NCI-H146 (cell line): ENCODE results near the gene KCTD12.
A peak's percentile ranks its signal among the peaks of the same experiment; 100 is the strongest.

ENCODE experiments used
- DNase-seq: peaks from one replicate; lab custom pipeline; 2025; lab: John Stamatoyannopoulos, UW

The KCTD12 gene

DNA sequence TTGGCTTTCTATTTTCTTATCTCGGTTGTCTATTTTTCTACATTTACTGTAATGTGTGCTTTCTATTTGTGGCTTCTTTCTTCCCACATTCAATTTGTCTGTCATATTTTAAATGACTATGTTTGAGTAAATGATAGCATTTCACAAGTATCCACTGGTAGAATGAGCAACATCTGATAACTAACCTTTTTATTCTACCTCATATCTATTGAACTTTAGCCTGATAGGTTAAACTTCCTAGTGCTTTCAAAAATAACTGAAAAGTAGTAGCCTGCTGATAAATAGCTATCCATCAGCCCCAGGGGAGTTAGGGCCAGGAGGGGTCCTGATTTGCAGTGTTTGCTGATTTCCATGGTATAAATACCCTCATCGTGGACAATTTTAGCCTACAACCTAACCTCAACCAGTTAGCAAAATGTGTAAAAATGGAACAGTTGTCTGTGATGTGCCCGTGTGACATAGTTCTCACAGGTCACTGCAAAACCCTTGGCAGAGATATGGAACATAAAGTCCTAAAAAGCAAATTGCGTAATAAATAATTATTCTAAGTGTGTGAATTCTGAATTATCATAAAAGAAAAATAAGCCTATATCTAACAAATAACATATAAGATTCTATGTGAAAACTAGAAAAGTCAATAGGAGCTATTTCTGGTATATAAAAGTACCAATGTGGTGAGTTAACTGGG is 32.1 kb downstream of the KCTD12 start:
- no peak for DNase-seq

GRCh38 chr13:76853481-76853880 is 32.7 kb downstream of the KCTD12 start:
- DNase-seq = no peak

DNA sequence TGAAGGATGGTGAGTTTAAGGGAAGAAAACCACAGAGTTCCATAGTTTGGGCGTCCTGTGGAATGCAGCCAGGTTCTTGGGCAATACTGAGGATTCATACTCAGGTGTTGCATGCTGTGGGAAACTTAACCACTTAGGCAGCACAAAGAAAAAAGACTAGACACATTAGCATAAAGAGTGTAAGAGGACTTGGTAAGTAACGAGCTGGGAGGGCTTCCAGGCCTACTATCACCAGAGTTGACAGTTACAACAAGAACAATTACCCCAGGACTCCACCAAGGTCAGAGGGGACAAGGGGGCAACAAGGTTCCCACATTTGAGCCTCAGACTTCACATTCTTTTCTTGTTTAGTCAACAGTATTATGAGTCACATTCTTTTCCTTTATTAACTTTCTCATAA is 33.2 kb downstream of the KCTD12 start:
- no peak for DNase-seq

DNA sequence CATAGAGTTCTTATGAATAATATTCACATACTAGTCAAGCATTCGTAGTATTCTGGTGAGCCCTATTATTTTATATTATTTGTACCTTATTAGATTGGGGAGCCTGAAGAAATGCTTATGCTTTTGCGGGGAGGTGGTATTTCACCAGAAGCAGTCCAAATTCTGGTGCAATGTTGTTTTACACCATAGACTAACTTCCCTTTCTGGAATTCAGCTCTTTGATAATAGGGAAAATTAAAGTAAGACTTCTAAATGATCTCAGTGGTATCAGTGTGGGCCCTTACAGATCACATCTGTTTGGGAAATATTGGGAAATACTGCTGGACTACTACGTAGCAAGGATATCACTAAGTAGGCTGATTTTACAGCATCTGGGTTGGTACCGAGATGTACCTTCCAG is 34.2 kb downstream of the KCTD12 start:
- DNase-seq = no peak

DNA sequence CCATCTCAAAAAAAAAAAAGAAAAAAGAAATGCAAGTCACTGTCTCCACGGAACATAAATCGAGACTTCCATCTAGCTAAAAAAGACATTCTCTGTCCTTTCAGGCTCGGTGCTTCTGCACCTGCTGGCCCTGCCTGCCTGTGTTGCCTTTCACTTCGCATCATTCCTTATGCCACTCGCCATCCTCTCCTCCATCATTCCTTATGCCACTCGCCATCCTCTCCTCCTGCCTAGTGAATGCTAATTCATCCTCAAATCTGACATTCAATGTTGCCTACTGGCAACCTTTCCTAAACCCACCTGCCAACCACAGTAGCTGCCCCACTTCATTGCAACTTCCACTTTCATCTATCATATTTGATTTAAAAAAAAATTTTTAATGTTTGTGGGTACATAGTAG is 36.7 kb downstream of the KCTD12 start:
- no peak for DNase-seq

- peak; percentile 67 for DNase-seq
Measured at GRCh38 chr13:76848596-76848995, 37.6 kb downstream of the KCTD12 start.

- DNase-seq = no peak
Measured at GRCh38 chr13:76846363-76846762, 39.8 kb downstream of the KCTD12 start.

DNA sequence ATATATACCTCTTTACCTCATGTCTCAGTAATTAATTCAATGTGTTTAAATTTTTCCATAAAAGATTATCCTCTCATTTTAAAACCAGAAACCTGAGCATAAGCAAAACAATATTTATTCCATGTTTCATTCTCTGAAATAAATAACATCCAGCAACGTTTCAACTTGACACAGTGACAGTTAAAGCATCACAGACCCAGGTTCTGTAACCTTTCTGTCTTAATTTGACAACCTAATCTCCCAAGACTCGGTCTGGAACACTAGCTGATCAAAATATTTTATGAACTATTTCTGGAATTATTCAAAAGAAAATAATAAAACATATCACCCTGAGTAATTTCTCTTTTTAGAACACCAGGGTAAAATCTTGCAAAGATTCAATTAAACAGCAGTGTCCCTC is 40.3 kb downstream of the KCTD12 start:
- DNase-seq = no peak

DNA sequence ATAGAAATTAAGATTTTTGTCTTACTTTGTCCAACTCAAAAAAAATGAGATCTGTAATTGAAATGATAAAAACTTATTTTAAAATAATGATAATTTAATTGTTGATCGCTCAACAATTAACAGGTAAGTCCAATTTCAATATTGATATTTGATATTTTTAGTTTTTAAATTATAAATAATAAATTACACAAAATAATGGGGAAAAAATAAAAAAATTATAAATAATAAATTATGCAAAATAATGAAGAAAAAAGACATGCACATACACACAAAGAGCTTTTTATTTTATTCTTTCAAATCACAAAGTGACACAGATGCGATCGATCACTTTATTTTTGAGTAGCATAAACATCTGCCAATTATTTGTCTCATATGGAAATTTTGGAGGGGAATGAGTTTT is 40.8 kb downstream of the KCTD12 start:
- no peak for DNase-seq

DNA sequence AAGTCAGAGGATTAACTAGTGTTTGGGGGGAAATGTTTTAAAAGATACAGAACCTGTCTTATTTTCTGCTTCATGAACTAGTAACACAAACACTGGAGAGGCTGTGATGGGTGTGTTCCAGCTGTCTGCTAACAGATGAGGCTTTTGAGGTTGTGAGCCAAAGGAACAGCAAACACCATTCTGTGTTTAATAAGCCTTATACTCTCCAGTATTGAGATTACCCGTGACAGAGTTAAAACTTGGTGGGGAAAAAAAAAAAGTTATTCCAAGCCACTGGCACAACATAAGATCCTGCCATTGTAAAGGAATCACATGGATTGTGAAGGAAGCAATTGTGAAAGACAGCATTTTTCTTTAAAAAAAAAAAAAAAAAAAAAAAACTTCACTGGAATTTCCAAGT is 48.4 kb downstream of the KCTD12 start:
- DNase-seq = no peak

DNA sequence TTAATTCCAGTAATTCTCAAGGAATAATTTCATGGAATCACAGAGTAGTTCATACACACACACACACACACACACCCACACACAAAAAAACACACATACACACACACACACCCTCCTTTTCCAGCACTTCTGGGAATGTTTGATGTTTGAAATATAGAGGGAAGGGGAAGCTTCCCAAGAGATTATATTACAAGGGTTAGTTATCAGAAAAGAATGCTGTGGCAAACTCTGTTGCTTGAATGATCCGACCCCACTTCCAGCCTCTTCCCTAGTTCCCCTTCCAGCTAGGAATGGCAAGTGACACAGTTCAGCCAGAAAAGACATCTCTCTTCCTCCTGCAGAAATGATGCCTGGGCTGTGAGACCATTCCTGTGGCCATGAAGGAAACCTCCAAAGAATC is 49.9 kb downstream of the KCTD12 start:
- no peak for DNase-seq

GRCh38 chr13:76833441-76833954 is 52.7 kb downstream of the KCTD12 start:
- peak; percentile 22 for DNase-seq

DNA sequence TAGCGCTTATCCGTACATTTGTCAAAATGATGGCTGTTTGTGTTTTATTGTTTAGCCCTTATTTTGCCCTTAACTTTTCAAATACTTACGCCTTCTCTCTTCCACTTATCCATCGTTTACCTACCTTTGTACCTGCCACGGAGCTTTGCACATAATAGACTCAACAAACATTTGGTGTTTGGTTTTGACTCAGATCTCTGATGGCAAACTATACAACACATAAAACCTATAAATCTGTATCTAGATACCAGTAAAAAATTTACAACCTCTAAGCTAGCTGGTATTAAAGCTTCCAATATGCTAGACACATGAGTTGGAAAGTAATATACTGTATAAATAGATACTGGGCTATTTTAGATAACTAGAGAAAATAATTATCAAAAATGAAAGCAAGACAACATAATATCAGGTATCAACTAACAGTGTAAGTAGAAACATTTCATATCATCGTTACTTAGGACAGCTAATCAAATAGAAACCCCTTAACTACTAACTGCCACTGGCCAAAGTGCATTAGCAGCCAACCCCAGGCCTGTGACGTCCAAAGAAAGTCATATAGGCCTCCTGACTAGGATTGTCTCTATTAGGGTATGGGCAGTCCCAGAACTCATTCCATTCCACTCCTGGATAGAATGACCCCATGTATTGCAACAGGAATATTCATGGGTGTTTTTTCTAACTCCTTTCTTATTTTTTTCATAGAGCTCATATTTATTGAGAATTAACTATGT is 53.8 kb downstream of the KCTD12 start:
- peak; percentile 80 for DNase-seq

- peak; percentile 68 for DNase-seq
Measured at GRCh38 chr13:76830805-76831204, 55.4 kb downstream of the KCTD12 start.
